Testis (tissue), 2 donors: Measurements from ENCODE around the gene LMNB1.

Experiments
- POLR2A ChIP-seq: fragments of 450-650 bp; IDR thresholded peaks from one replicate; pipeline ENCODE4 v1.6.1; 2017; ENCODE audit warnings: antibody characterized with exemption, mild to moderate bottlenecking, moderate library complexity
- TF ChIP-seq, protein P1 (sequence below), 3 experiments: fragments of 450-650 bp in 2 of 3; fragments of 200-600 bp in 1 of 3; sonication (generic) in 1 of 3; IDR thresholded peaks; one replicate each; pipeline ENCODE4 v1.5.1; 2016 to 2019; ENCODE audit warnings: antibody characterized with exemption in 3 of 3, mild to moderate bottlenecking in 2 of 3, moderate library complexity in 1 of 3

DNA sequence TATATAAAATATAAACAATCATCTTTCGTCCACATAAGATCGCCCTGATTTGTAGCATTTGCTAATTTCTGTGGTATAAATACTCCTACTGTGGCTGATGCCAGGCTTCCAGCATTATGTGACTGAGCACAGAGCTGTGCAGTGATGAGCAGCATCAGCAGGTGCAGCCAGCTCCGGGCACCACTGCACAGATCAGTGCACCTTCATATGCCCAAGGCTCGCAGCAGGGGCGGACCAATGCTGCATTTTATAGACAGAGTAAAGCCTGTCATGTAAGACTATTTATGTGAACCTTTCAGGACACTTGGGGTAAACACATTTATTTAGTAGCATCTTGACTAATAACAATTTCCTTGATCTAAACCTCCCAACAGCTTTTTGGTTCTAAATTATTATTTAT lies 53.1 kb downstream of the LMNB1 start:
- TF ChIP-seq, protein P1, sequence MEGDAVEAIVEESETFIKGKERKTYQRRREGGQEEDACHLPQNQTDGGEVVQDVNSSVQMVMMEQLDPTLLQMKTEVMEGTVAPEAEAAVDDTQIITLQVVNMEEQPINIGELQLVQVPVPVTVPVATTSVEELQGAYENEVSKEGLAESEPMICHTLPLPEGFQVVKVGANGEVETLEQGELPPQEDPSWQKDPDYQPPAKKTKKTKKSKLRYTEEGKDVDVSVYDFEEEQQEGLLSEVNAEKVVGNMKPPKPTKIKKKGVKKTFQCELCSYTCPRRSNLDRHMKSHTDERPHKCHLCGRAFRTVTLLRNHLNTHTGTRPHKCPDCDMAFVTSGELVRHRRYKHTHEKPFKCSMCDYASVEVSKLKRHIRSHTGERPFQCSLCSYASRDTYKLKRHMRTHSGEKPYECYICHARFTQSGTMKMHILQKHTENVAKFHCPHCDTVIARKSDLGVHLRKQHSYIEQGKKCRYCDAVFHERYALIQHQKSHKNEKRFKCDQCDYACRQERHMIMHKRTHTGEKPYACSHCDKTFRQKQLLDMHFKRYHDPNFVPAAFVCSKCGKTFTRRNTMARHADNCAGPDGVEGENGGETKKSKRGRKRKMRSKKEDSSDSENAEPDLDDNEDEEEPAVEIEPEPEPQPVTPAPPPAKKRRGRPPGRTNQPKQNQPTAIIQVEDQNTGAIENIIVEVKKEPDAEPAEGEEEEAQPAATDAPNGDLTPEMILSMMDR (IDR thresholded peaks at IDR 0.05), result no peak
- no peak for TF ChIP-seq POLR2A
